ENCODE results near the gene OLFML1. TPM values are rescaled to one million over a fixed set of nuclear protein-coding genes. Genes with fewer than 3 reads are reported as not detected.

Gene OLFML1
- total and polyA plus RNA-seq, 10 of the 15 experiments (the other 5 are each of a cell fraction or from before 2014, with no cell fraction given) = 0.04 to 0.71 (median 0.21) TPM; not detected in 6

DNA sequence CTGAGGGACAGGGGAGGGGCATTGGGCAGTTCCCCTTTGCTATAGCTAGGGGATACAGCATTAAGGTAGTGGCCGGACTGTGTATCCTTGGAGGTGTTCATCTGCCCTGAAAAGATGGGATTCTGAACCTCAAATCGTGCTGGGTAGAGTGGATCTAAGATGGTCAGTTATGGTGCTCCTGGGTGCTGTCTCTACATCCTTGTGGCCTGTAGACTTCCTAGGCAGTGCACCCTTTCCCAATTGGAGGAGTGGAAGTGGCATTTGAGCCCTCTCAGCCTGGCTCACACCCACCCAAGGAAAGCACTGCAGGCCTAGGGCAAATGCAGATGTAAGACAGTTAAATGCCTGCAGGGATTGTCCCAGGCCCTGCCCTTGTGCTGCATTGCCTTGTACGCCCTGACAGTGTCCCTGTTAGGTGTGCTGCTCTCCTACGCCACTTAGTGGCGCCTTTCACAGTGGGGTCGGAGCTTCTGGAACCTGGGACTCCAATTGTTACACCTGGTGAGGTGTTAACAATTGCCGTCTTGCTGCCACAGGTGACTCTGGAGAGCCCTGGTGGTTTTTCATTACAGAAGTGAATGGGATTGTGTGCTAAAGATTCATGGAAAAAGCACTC, 63.5 kb downstream of the OLFML1 start:
- intact Hi-C loops (cut with micrococcal nuclease; ENCODE audit: unreplicated experiment) (loop anchor here (1.0 to 2.0 kb wide), 2 partner anchors 35 to 116 kb away; partner anchors contain the start of gene PPFIBP2), in situ Hi-C loops (cut with MboI) (no loop called here)
- ATAC-seq (peak; percentile 97), DNase-seq (ENCODE audit: low read depth, low spot score) (no peak), FAIRE-seq (no peak)
- ChIA-PET SMC1A (ENCODE audit: uncharacterized antibody, unreplicated experiment) (interaction anchor here (1.0 to 7.8 kb wide), 10 partner anchors 15 to 195 kb away, joined by 3 to 60 read pairs (median 4); partner anchors contain the start of gene PPFIBP2), POLR2A (interaction anchor here (1.4 to 2.1 kb wide), 2 partner anchors 28 to 35 kb away, joined by 3 to 7 read pairs; partner anchors contain the start of gene PPFIBP2), CTCF (interaction anchor here (0.8 to 4.6 kb wide), 21 partner anchors 9 to 196 kb away, joined by 3 to 33 read pairs (median 4); partner anchors contain the start of gene PPFIBP2), RAD21 (ENCODE audit: unreplicated experiment) (interaction anchor here (1.0 to 6.3 kb wide), 10 partner anchors 11 to 196 kb away, joined by 3 to 46 read pairs (median 5); partner anchors contain the start of gene PPFIBP2)
- H3K36me3 ChIP-seq (ENCODE audit: control insufficient read depth in 2 of 2, insufficient read depth in 2 of 2, low read length in 1 of 2) = peaks cover 4 to 20% of the 10 kb centered on the region in 2 experiments; a peak in 3 of 4 replicates
- BruUV-seq (replicated peaks) = no TSS peak
- H3K9ac ChIP-seq (ENCODE audit: control insufficient read depth, insufficient read depth, low read length) = no peak overlapping the region
- WGBS (ENCODE audit: insufficient coverage, insufficient replicate concordance, low lambda C conversion rate, missing lambda C conversion rate) = 61% methylated on average over 7 of the region's 7 CpGs
- H2AFZ ChIP-seq (ENCODE audit: control insufficient read depth, low read depth, low read length) = no peak overlapping the region
- H4K20me1 ChIP-seq (ENCODE audit: control insufficient read depth, insufficient read depth) = no peaks in the 10 kb centered on the region; the same call in none of the 2 replicates
- no peak overlapping the region; the same call in 1 of the 2 replicates for H3K27ac ChIP-seq (ENCODE audit: control insufficient read depth, insufficient read depth)
- TF ChIP-seq, protein P1, sequence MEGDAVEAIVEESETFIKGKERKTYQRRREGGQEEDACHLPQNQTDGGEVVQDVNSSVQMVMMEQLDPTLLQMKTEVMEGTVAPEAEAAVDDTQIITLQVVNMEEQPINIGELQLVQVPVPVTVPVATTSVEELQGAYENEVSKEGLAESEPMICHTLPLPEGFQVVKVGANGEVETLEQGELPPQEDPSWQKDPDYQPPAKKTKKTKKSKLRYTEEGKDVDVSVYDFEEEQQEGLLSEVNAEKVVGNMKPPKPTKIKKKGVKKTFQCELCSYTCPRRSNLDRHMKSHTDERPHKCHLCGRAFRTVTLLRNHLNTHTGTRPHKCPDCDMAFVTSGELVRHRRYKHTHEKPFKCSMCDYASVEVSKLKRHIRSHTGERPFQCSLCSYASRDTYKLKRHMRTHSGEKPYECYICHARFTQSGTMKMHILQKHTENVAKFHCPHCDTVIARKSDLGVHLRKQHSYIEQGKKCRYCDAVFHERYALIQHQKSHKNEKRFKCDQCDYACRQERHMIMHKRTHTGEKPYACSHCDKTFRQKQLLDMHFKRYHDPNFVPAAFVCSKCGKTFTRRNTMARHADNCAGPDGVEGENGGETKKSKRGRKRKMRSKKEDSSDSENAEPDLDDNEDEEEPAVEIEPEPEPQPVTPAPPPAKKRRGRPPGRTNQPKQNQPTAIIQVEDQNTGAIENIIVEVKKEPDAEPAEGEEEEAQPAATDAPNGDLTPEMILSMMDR (IDR thresholded peaks at IDR 0.05 in 2 of 3, conservative IDR thresholded peaks at IDR 0.05 in 1 of 3; ENCODE audit: control insufficient read depth in 2 of 3, extremely low read depth in 1 of 3, insufficient read depth in 1 of 3, low read depth in 3 of 3, low read length in 3 of 3) = peak; percentile 70 to 75 (median 74)
- TF ChIP-seq RAD21 (IDR thresholded peaks at IDR 0.05; ENCODE audit: insufficient read depth, low read depth, low read length) = peak; percentile 79
- peak in 1 of 2 experiments; percentile 4; a peak in 1 of 4 replicates for TF ChIP-seq BHLHE40 (IDR thresholded peaks at IDR 0.05; ENCODE audit: borderline replicate concordance in 1 of 2, low read depth in 2 of 2, low read length in 1 of 2)
- no peak for TF ChIP-seq CHD4 (IDR thresholded peaks at IDR 0.05)
- TF ChIP-seq NR2C2 (IDR thresholded peaks at IDR 0.05; ENCODE audit: borderline replicate concordance, control insufficient read depth, insufficient read length, low read depth) = no peak
- 0 out of 2 replicates have a peak, but pooled peaks have one; percentile 9 for TF ChIP-seq IKZF1 (conservative IDR thresholded peaks at IDR 0.05)
- no peak for TF ChIP-seq MTA3 (IDR thresholded peaks at IDR 0.05; ENCODE audit: borderline replicate concordance, low read length)
- 0 out of 2 replicates have a peak, but pooled peaks have one; percentile 9 for TF ChIP-seq PAX5 (IDR thresholded peaks at IDR 0.05; ENCODE audit: borderline replicate concordance, low read depth, low read length)
- TF ChIP-seq SMC3 (IDR thresholded peaks at IDR 0.05; ENCODE audit: borderline replicate concordance, low read length) = peak; percentile 77; the same call in 1 of the 2 replicates
- H3K27me3 ChIP-seq (replicated peaks in 1 of 2; ENCODE audit: control insufficient read depth in 2 of 2, insufficient read depth in 2 of 2, low read length in 1 of 2) = no peaks in the 10 kb centered on the region
- peaks cover 7% of the 10 kb centered on the region for H3K4me1 ChIP-seq (ENCODE audit: control insufficient read depth, insufficient read depth, low read length)
- H3K79me2 ChIP-seq (ENCODE audit: control insufficient read depth, insufficient read depth, low read length) = peaks cover 52% of the 10 kb centered on the region
- H3K9me3 ChIP-seq (replicated peaks; ENCODE audit: control insufficient read depth, insufficient read depth, low read length) = no peaks in the 10 kb centered on the region
- H3K4me3 ChIP-seq = no peak overlapping the region
- H3K4me2 ChIP-seq (ENCODE audit: control insufficient read depth, insufficient read depth) = no peak overlapping the region
